Hepatocyte (in vitro differentiated cells): ENCODE data around the gene HBG1.
"Not testable (repeated sequence)": the region's sequence is repeated elsewhere in the genome, so short reads cannot be mapped to it uniquely, and the experiment has no call there.

ENCODE experiments used
- CTCF ChIP-seq: fragments of 200-600 bp; sonication (generic); IDR thresholded peaks from 2 replicates; pipeline ENCODE4 v1.5.1; 2016; ENCODE audit warnings: antibody characterized with exemption, mild to moderate bottlenecking; ENCODE audit not compliant: poor library complexity
- EZH2phosphoT487 ChIP-seq: fragments of 200-600 bp; sonication (generic); IDR thresholded peaks from one replicate; pipeline ENCODE4 v1.6.1; 2018; ENCODE audit warnings: antibody characterized with exemption, mild to moderate bottlenecking, low read depth, moderate library complexity; ENCODE audit not compliant: unreplicated experiment, severe bottlenecking

GRCh38 chr11:5254646-5255413 lies 5.2 kb upstream of the HBG1 start, which contains the start of gene HBG2:
- not testable (repeated sequence) for TF ChIP-seq CTCF, EZH2phosphoT487
